Stimulated activated CD4-positive, alpha-beta T cell treated with anti-CD3 and anti-CD28 coated beads, Interleukin-15, amount 100 ng/mL, for 48 hours (primary cell): ENCODE data around the gene MTFR2.
A peak's percentile ranks its signal among the peaks of the same experiment; 100 is the strongest.
"Not testable (repeated sequence)": the region's sequence is repeated elsewhere in the genome, so short reads cannot be mapped to it uniquely, and the experiment has no call there.

Experiments
- DNase-seq, 2 donors: peaks; one replicate each; pipeline ENCODE4 v3.0.0-alpha.2; 2020; ENCODE audit warnings: low read depth in 2 of 2

MTFR2 gene

GRCh38 chr6:136235233-136235564 lies 14.9 kb downstream of the MTFR2 start:
- no peak for DNase-seq

GRCh38 chr6:136232701-136233100 lies 17.4 kb downstream of the MTFR2 start:
- DNase-seq: no peak

- no peak for DNase-seq
These were observed 19.8 kb downstream of the MTFR2 start for GRCh38 chr6:136230219-136230853.

- no peak for DNase-seq
These were observed 21.3 kb downstream of the MTFR2 start for GRCh38 chr6:136228814-136229213.

GRCh38 chr6:136226674-136227377 lies 23.3 kb downstream of the MTFR2 start:
- DNase-seq: no peak

GRCh38 chr6:136226027-136226673 lies 24.0 kb downstream of the MTFR2 start:
- DNase-seq: peak; percentile 33 to 37

GRCh38 chr6:136225496-136225895 lies 24.6 kb downstream of the MTFR2 start:
- peak in 1 of 2 donors; percentile 34 for DNase-seq

- DNase-seq: not testable (repeated sequence)
These were observed 25.1 kb downstream of the MTFR2 start for GRCh38 chr6:136224974-136225373.

GRCh38 chr6:136216503-136217401 lies 33.4 kb downstream of the MTFR2 start:
- DNase-seq: no peak

- DNase-seq: no peak
These were observed 36.3 kb downstream of the MTFR2 start for GRCh38 chr6:136213853-136214252.

- DNase-seq: no peak
These were observed 37.0 kb downstream of the MTFR2 start for GRCh38 chr6:136213012-136213539.

GRCh38 chr6:136212608-136213007 lies 37.5 kb downstream of the MTFR2 start:
- DNase-seq: no peak

- no peak for DNase-seq
These were observed 39.5 kb downstream of the MTFR2 start for GRCh38 chr6:136210398-136211165.

GRCh38 chr6:136209496-136209895 lies 40.6 kb downstream of the MTFR2 start:
- DNase-seq: no peak

- DNase-seq: no peak
These were observed 41.3 kb downstream of the MTFR2 start for GRCh38 chr6:136208783-136209182.

- DNase-seq: no peak
These were observed 48.4 kb downstream of the MTFR2 start for GRCh38 chr6:136201732-136202131.

GRCh38 chr6:136192902-136193301 lies 57.2 kb downstream of the MTFR2 start:
- DNase-seq: no peak

GRCh38 chr6:136191606-136192312 lies 58.4 kb downstream of the MTFR2 start:
- no peak for DNase-seq

- DNase-seq: no peak
These were observed 61.0 kb downstream of the MTFR2 start for GRCh38 chr6:136189104-136189503.

GRCh38 chr6:136188486-136188885 lies 61.6 kb downstream of the MTFR2 start:
- DNase-seq: no peak
